Motor neuron (in vitro differentiated cells): ENCODE results near the gene ZKSCAN3. TPM values are rescaled to one million over a fixed set of nuclear protein-coding genes. Genes with fewer than 3 reads are reported as not detected.
A peak's percentile ranks its signal among the peaks of the same experiment; 100 is the strongest.
"Not testable (repeated sequence)": the region's sequence is repeated elsewhere in the genome, so short reads cannot be mapped to it uniquely, and the experiment has no call there.

Experiments
- ATAC-seq, 8 experiments: fragments of 200-7000 bp; cut with Tn5 transposase; replicated peaks in 6 of 8; 2 replicates each; pipeline ENCODE4 v1.8.0; 2021; ENCODE audit warnings: mild to moderate bottlenecking in 8 of 8, moderate library complexity in 8 of 8
- H3K27ac ChIP-seq, 2 donors: fragments of 250-450 bp; sonication (Bioruptor Pico); 2 replicates each; pipeline ENCODE4 v1.9.0; 2021; ENCODE audit warnings: antibody characterized with exemption in 2 of 2, mild to moderate bottlenecking in 2 of 2, moderate library complexity in 1 of 2
- H3K4me1 ChIP-seq, 2 donors: fragments of 250-450 bp; sonication (Bioruptor Pico); replicated peaks in 1 of 2; 2 replicates each; pipeline ENCODE4 v1.6.1; 2021; ENCODE audit warnings: antibody characterized with exemption in 2 of 2, mild to moderate bottlenecking in 2 of 2, moderate library complexity in 1 of 2
- H3K4me3 ChIP-seq, 5 donors: fragments of 250-450 bp; sonication (Bioruptor Pico); 2 replicates each; pipeline ENCODE4 v1.9.0; 2021; ENCODE audit warnings: antibody characterized with exemption in 5 of 5, mild to moderate bottlenecking in 5 of 5, moderate library complexity in 4 of 5
- WGBS, 10 experiments: fragments of 450-650 bp; shearing (Covaris generic); methylation state at CpG; one replicate each; pipeline ENCODE4 v1.0.0; 2022; 5-methylcytosine and 5-hydroxymethylcytosine counted together
- in situ Hi-C, 9 experiments: fragments of 400-800 bp; cut with MboI; loops; one replicate each; pipeline ENCODE4 v1.15.0; 2021; ENCODE audit warnings: low sequenced_read_pairs in 9 of 9, low pct_unique_long_range_greater_than_20kb in 2 of 9; ENCODE audit not compliant: unreplicated experiment in 9 of 9
- total RNA-seq, 8 experiments: library from RNA; unstranded; fragments of 300-600 nt; gene quantifications; 2 replicates each; pipeline versions ENCODE4 v1.2.3 to v1.2.4, GENCODE V29; 2022

ZKSCAN3 gene
- total RNA-seq, 8 experiments from 2014 or later: 2.5 to 10.3 (median 7.8) TPM

- Histone ChIP-seq H3K27ac (no peak overlapping the region), H3K4me3 (peak overlapping the region in 3 of 5 donors; percentile 54 to 61 (median 54)), H3K4me1 (peaks cover 7 to 16% of the 10 kb centered on the region in 2 donors)
- in situ Hi-C loops: loop anchor here in 3 of 9 experiments (10.0 to 25.0 kb wide), 2 partner anchors 214 to 216 kb away; partner anchors contain the start of gene ZKSCAN8 (in 2 of the 3)
- ATAC-seq: no peak
- 50 to 94% (median 79%) methylated on average over 1 to 2 of the region's 2 CpGs; no CpG with 5 or more reads in 5 of the 10 experiments for WGBS, 10 experiments
Measured at GRCh38 chr6:28351087-28351486, 1.3 kb downstream of the ZKSCAN3 start.

- Histone ChIP-seq H3K4me3 (peak overlapping the region in 1 of 5 donors; percentile 54), H3K4me1 (peaks cover 7 to 16% of the 10 kb centered on the region in 2 donors), H3K27ac (no peak overlapping the region)
- in situ Hi-C loops: loop anchor here in 3 of 9 experiments (10.0 to 25.0 kb wide), 2 partner anchors 214 to 217 kb away; partner anchors contain the start of gene ZKSCAN8 (in 2 of the 3)
- no peak for ATAC-seq
- WGBS, 10 experiments: 55 to 100% (median 83%) methylated on average over 1 to 2 of the region's 2 CpGs
Measured at GRCh38 chr6:28351493-28351925, 1.8 kb downstream of the ZKSCAN3 start.

- in situ Hi-C loops: loop anchor here in 3 of 9 experiments (10.0 to 25.0 kb wide), 2 partner anchors 216 to 219 kb away; partner anchors contain the start of gene ZKSCAN8 (in 2 of the 3)
- no peak overlapping the region for H3K4me3 ChIP-seq
- H3K27ac ChIP-seq: no peak overlapping the region
- WGBS, 10 experiments: 83 to 100% (median 95%) methylated on average over 1 to 3 of the region's 3 CpGs; no CpG with 5 or more reads in 2 of the 10 experiments
- ATAC-seq: no peak
- peaks cover 7 to 16% of the 10 kb centered on the region in 2 donors for H3K4me1 ChIP-seq
Measured at GRCh38 chr6:28353356-28353755, 3.6 kb downstream of the ZKSCAN3 start.

- WGBS, 10 experiments: 54 to 100% (median 89%) methylated on average over 2 to 10 of the region's 11 CpGs; no CpG with 5 or more reads in 6 of the 10 experiments
- no peak overlapping the region for H3K27ac ChIP-seq
Measured at GRCh38 chr6:28353981-28354676, 4.4 kb downstream of the ZKSCAN3 start.

GRCh38 chr6:28354688-28355554 lies 5.2 kb downstream of the ZKSCAN3 start:
- no peak overlapping the region for H3K4me3 ChIP-seq

More at GRCh38 chr6:28353981-28354676, 4.4 kb downstream of the ZKSCAN3 start:
- Histone ChIP-seq H3K4me3 (no peak overlapping the region), H3K4me1 (peaks cover 7 to 16% of the 10 kb centered on the region in 2 donors)
- in situ Hi-C loops: loop anchor here in 3 of 9 experiments (10.0 to 25.0 kb wide), 2 partner anchors 217 to 219 kb away; partner anchors contain the start of gene ZKSCAN8 (in 2 of the 3)
- no peak for ATAC-seq

GRCh38 chr6:28355743-28356665 lies 6.3 kb downstream of the ZKSCAN3 start:
- Histone ChIP-seq H3K27ac (peak overlapping the region in 1 of 2 donors; percentile 54), H3K4me1 (peaks cover 2 to 8% of the 10 kb centered on the region in 2 donors), H3K4me3 (peak overlapping the region; percentile 30 to 44 (median 34))
- ATAC-seq: peak; percentile 91 to 98 (median 94)
- in situ Hi-C loops: loop anchor here in 3 of 9 experiments (10.0 to 25.0 kb wide), 2 partner anchors 219 to 221 kb away; partner anchors contain the start of gene ZKSCAN8 (in 2 of the 3)
- WGBS, 10 experiments: 0 to 34% (median 10%) methylated on average over 1 to 12 of the region's 19 CpGs; no CpG with 5 or more reads in 1 of the 10 experiments

More at GRCh38 chr6:28354688-28355554, 5.2 kb downstream of the ZKSCAN3 start:
- in situ Hi-C loops: loop anchor here in 3 of 9 experiments (10.0 to 25.0 kb wide), 2 partner anchors 218 to 220 kb away; partner anchors contain the start of gene ZKSCAN8 (in 2 of the 3)
- ATAC-seq: no peak
- 72 to 100% (median 94%) methylated on average over 2 to 6 of the region's 10 CpGs; no CpG with 5 or more reads in 2 of the 10 experiments for WGBS, 10 experiments
- H3K27ac ChIP-seq: no peak overlapping the region
- H3K4me1 ChIP-seq: peaks cover 7 to 14% of the 10 kb centered on the region in 2 donors

GRCh38 chr6:28356666-28357020 lies 6.9 kb downstream of the ZKSCAN3 start:
- in situ Hi-C loops: loop anchor here in 3 of 9 experiments (10.0 to 25.0 kb wide), 2 partner anchors 219 to 222 kb away; partner anchors contain the start of gene ZKSCAN8 (in 2 of the 3)
- no peak overlapping the region for H3K4me3 ChIP-seq

GRCh38 chr6:28357036-28357435 lies 7.3 kb downstream of the ZKSCAN3 start:
- in situ Hi-C loops: loop anchor here in 3 of 9 experiments (10.0 to 25.0 kb wide), 2 partner anchors 220 to 222 kb away; partner anchors contain the start of gene ZKSCAN8 (in 2 of the 3)
- 80 to 100% (median 96%) methylated on average over 1 to 6 of the region's 6 CpGs; no CpG with 5 or more reads in 2 of the 10 experiments for WGBS, 10 experiments
- no peak overlapping the region for H3K27ac ChIP-seq
- ATAC-seq: no peak
- H3K4me1 ChIP-seq: peaks cover 0 to 5% of the 10 kb centered on the region in 2 donors
- H3K4me3 ChIP-seq: no peak overlapping the region

More at GRCh38 chr6:28356666-28357020, 6.9 kb downstream of the ZKSCAN3 start:
- no peak for ATAC-seq
- WGBS, 10 experiments: 0 to 100% (median 90%) methylated on average over 1 to 2 of the region's 7 CpGs; no CpG with 5 or more reads in 7 of the 10 experiments
- Histone ChIP-seq H3K27ac (no peak overlapping the region), H3K4me1 (peaks cover 0 to 5% of the 10 kb centered on the region in 2 donors)

- in situ Hi-C loops: loop anchor here in 3 of 9 experiments (10.0 to 25.0 kb wide), 2 partner anchors 222 to 225 kb away; partner anchors contain the start of gene ZKSCAN8 (in 2 of the 3)
- WGBS, 10 experiments: 100% methylated on average over 6 of the region's 16 CpGs; no CpG with 5 or more reads in 9 of the 10 experiments
- not testable (repeated sequence) for H3K4me3 ChIP-seq, ATAC-seq, H3K27ac ChIP-seq, H3K4me1 ChIP-seq
Measured at GRCh38 chr6:28359562-28359961, 9.8 kb downstream of the ZKSCAN3 start.

GRCh38 chr6:28360961-28361360 lies 11.2 kb downstream of the ZKSCAN3 start:
- no peak for ATAC-seq

GRCh38 chr6:28365590-28365989 lies 15.8 kb downstream of the ZKSCAN3 start:
- in situ Hi-C loops: loop anchor here in 2 of 9 experiments (25.0 kb wide), 1 partner anchor 228 kb away; the partner anchor contains the start of gene ZKSCAN8 (in 2 of the 2)
- H3K27ac ChIP-seq, H3K4me1 ChIP-seq, H3K4me3 ChIP-seq, ATAC-seq: not testable (repeated sequence)
- WGBS, 10 experiments: 40 to 100% (median 93%) methylated on average over 1 to 4 of the region's 4 CpGs; no CpG with 5 or more reads in 5 of the 10 experiments

More at GRCh38 chr6:28360961-28361360, 11.2 kb downstream of the ZKSCAN3 start:
- no peak overlapping the region for H3K4me3 ChIP-seq
- in situ Hi-C loops: loop anchor here in 2 of 9 experiments (25.0 kb wide), 1 partner anchor 224 kb away; the partner anchor contains the start of gene ZKSCAN8 (in 2 of the 2)
- 80 to 100% (median 100%) methylated on average over 1 to 2 of the region's 2 CpGs; no CpG with 5 or more reads in 3 of the 10 experiments for WGBS, 10 experiments
- H3K27ac ChIP-seq: no peak overlapping the region
- H3K4me1 ChIP-seq: no peaks in the 10 kb centered on the region
